Fibroblast of lung (primary cell): ENCODE data around the gene MFN2. TPM values are rescaled to one million over a fixed set of nuclear protein-coding genes. Genes with fewer than 3 reads are reported as not detected.

Experiments used
- DNase-seq, 2 donors: peaks; one replicate each; pipeline versions ENCODE4 v3.0.0 to v3.0.0-alpha.2; 2010; ENCODE audit warnings: low read depth in 2 of 2
- H2AFZ ChIP-seq: 2 replicates; pipeline ENCODE4 v1.5.1; 2012; ENCODE audit warnings: low read length, control low read depth, inconsistent platforms
- H3K27ac ChIP-seq: 2 replicates; pipeline ENCODE4 v1.5.1; 2011; ENCODE audit warnings: low read length, control low read depth; ENCODE audit not compliant: insufficient read depth
- H3K27me3 ChIP-seq: 2 replicates; pipeline ENCODE4 v1.5.1; 2011; ENCODE audit warnings: mild to moderate bottlenecking, low read length; ENCODE audit not compliant: control insufficient read depth, insufficient read depth
- H3K36me3 ChIP-seq: 2 replicates; pipeline ENCODE4 v1.5.1; 2011; ENCODE audit warnings: low read length; ENCODE audit not compliant: control insufficient read depth, insufficient read depth
- H3K4me1 ChIP-seq: 2 replicates; pipeline ENCODE4 v1.5.1; 2011; ENCODE audit warnings: low read length; ENCODE audit not compliant: control insufficient read depth, insufficient read depth; ENCODE audit errors: extremely low read depth
- H3K4me2 ChIP-seq: 2 replicates; pipeline ENCODE4 v1.5.1; 2011; ENCODE audit warnings: low read length, control low read depth; ENCODE audit not compliant: insufficient read depth; ENCODE audit errors: extremely low read depth
- H3K4me3 ChIP-seq, 4 experiments: fragments of 200-600 bp in 1 of 4; sonication (generic) in 1 of 4; replicated peaks in 1 of 4; 2 replicates each; pipeline ENCODE4 v1.5.1; 2011 to 2016; ENCODE audit warnings: low read length in 4 of 4, low read depth in 3 of 4, mild to moderate bottlenecking in 3 of 4, control low read depth in 2 of 4, inconsistent platforms in 1 of 4, mixed read lengths in 1 of 4; ENCODE audit not compliant: insufficient read depth in 1 of 4; ENCODE audit errors: control extremely low read depth in 1 of 4
- H3K79me2 ChIP-seq: 2 replicates; pipeline ENCODE4 v1.5.1; 2012; ENCODE audit warnings: mild to moderate bottlenecking, low read length, inconsistent platforms; ENCODE audit not compliant: control insufficient read depth, insufficient read depth
- H3K9ac ChIP-seq: 2 replicates; pipeline ENCODE4 v1.5.1; 2011; ENCODE audit warnings: mild to moderate bottlenecking, low read length, control low read depth; ENCODE audit not compliant: insufficient read depth
- H3K9me3 ChIP-seq: 2 replicates; pipeline ENCODE4 v1.5.1; 2012; ENCODE audit warnings: low read depth, low read length; ENCODE audit not compliant: control insufficient read depth, insufficient read depth
- H4K20me1 ChIP-seq: 2 replicates; pipeline ENCODE4 v1.5.1; 2011; ENCODE audit warnings: low read length; ENCODE audit not compliant: control insufficient read depth, insufficient read depth; ENCODE audit errors: extremely low read depth
- CTCF ChIP-seq, 2 donors: IDR thresholded peaks in 1 of 2; conservative IDR thresholded peaks in 1 of 2; 1 replicate in 1 of 2; 2 replicates in 1 of 2; pipeline ENCODE4 v1.5.1; 2011 to 2012; ENCODE audit warnings: low read length in 2 of 2, control low read depth in 1 of 2, inconsistent platforms in 1 of 2, low read depth in 1 of 2, mild to moderate bottlenecking in 1 of 2
- EZH2 ChIP-seq: IDR thresholded peaks from 2 replicates; pipeline ENCODE4 v1.5.1; 2012; ENCODE audit warnings: low read length, control low read depth, mild to moderate bottlenecking; ENCODE audit errors: missing control alignments
- polyA plus RNA-seq, 2 donors: library from polyadenylated mRNA; depleted of rRNA in 1 of 2; stranded (reverse) in 1 of 2; unstranded in 1 of 2; fragments of >200 nt; gene quantifications; 2 replicates each; pipeline ENCODE4 v1.2.1, GENCODE V29; 2011 to 2012; ENCODE audit warnings: missing spikeins in 1 of 2
- total RNA-seq: library from RNA; depleted of rRNA; stranded (reverse); fragments of >200 nt; gene quantifications from 2 replicates; pipeline ENCODE4 v1.2.1, GENCODE V29; 2014

The MFN2 gene
- total and polyA plus RNA-seq, 2 donors (not counting 1 experiment from before 2014, with no cell fraction given), result 50.6 to 52.5 TPM

DNA sequence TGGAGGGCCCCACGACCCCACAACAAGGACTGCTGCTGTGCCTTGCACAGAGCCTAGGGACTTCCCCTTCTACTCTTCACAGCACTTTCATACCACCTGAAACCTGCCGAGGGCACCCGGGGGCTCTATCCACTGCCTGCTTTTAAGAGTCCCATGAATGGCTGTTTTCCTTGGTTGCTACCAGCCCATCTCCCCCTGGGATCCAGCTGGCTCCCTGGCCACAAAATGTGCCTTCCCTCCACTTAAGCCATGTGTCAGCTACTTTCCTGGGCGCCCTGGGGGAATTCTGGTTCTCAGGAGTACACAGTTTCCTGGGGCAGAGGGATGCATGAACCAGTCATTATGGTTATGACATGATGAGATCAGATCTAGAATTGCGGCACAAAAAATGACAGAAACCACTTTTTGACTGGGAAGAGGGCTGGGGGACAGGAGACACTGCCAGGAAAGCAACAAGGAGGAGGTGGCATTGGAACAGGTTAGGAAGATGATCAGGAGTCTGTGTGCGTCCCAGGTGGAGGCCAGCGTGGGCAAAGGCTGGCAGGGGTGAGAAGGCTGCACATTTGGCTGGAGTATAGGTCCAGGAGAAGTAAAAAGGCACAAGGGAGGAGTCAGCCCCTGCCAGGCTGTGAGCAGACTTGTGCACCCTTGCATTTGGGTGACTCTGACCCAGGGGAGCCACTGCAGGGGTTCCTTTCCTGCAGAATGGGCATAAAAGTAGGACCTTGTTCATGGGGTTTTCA is 79.6 kb downstream of the MFN2 start:
- Histone ChIP-seq H3K27me3 (peaks cover 22% of the 10 kb centered on the region), H2AFZ (no peak overlapping the region), H3K79me2 (no peaks in the 10 kb centered on the region), H3K4me3 (no peak overlapping the region), H3K9ac (no peak overlapping the region), H3K4me2 (no peak overlapping the region), H3K27ac (no peak overlapping the region), H4K20me1 (no peaks in the 10 kb centered on the region), H3K9me3 (no peaks in the 10 kb centered on the region), H3K4me1 (peaks cover 2% of the 10 kb centered on the region), H3K36me3 (no peaks in the 10 kb centered on the region)
- TF ChIP-seq EZH2 (no peak), CTCF (conservative IDR thresholded peaks at IDR 0.05 in 1 of 2, IDR thresholded peaks at IDR 0.05 in 1 of 2; ENCODE audit: low read depth in 1 of 2, low read length in 2 of 2) (no peak)
- no peak for DNase-seq

- Histone ChIP-seq H3K27ac (no peak overlapping the region), H3K27me3 (peaks cover 22% of the 10 kb centered on the region), H3K4me1 (peaks cover 2% of the 10 kb centered on the region), H3K36me3 (no peaks in the 10 kb centered on the region), H4K20me1 (no peaks in the 10 kb centered on the region), H3K4me2 (no peak overlapping the region), H2AFZ (no peak overlapping the region), H3K4me3 (no peak overlapping the region), H3K9me3 (no peaks in the 10 kb centered on the region), H3K79me2 (no peaks in the 10 kb centered on the region), H3K9ac (no peak overlapping the region)
- no peak for TF ChIP-seq CTCF (conservative IDR thresholded peaks at IDR 0.05 in 1 of 2, IDR thresholded peaks at IDR 0.05 in 1 of 2; ENCODE audit: low read depth in 1 of 2, low read length in 2 of 2)
- no peak for TF ChIP-seq EZH2
- DNase-seq, result no peak
Observed at GRCh38 chr1:12060500-12060899, 80.3 kb downstream of the MFN2 start.

Other genes with a start within 250 kb of the MFN2 start
- 47.3 and 58.8 TPM in 2 replicates for gene AGTRAP, start 244.3 kb upstream of the MFN2 start, total RNA-seq
- 21.0 and 25.5 TPM in 2 replicates for gene AGTRAP, start 244.3 kb upstream of the MFN2 start, polyA plus RNA-seq
- 0.99 and 1.3 TPM in 2 replicates for gene C1orf167, start 218.3 kb upstream of the MFN2 start, total RNA-seq
- 0.28 and 0.39 TPM in 2 replicates for gene C1orf167, start 218.3 kb upstream of the MFN2 start, polyA plus RNA-seq
- 56.5 and 87.4 TPM in 2 replicates for gene MTHFR, start 174.5 kb upstream of the MFN2 start, total RNA-seq
- 13.3 and 16.3 TPM in 2 replicates for gene MTHFR, start 174.5 kb upstream of the MFN2 start, polyA plus RNA-seq
- 10.3 and 19.3 TPM in 2 replicates for gene CLCN6, start 174.3 kb upstream of the MFN2 start, total RNA-seq
- 13.8 and 15.3 TPM in 2 replicates for gene CLCN6, start 174.3 kb upstream of the MFN2 start, polyA plus RNA-seq
- not detected in 2 replicates for gene NPPA, start 132.7 kb upstream of the MFN2 start, total RNA-seq
- gene NPPA, start 132.7 kb upstream of the MFN2 start, polyA plus RNA-seq, result not detected in 2 replicates
- not detected in 2 replicates for gene NPPB, start 121.5 kb upstream of the MFN2 start, total RNA-seq
- not detected in 2 replicates for gene NPPB, start 121.5 kb upstream of the MFN2 start, polyA plus RNA-seq
- 38.8 and 39.3 TPM in 2 replicates for gene KIAA2013, start 54.0 kb upstream of the MFN2 start, total RNA-seq
- gene KIAA2013, start 54.0 kb upstream of the MFN2 start, polyA plus RNA-seq, result 31.7 and 35.3 TPM in 2 replicates
- gene PLOD1, start 45.7 kb upstream of the MFN2 start, total RNA-seq, result 137 and 210 TPM in 2 replicates
- gene PLOD1, start 45.7 kb upstream of the MFN2 start, polyA plus RNA-seq, result 162 and 278 TPM in 2 replicates
- gene MIIP, start 39.1 kb downstream of the MFN2 start, total RNA-seq, result 27.1 and 28.8 TPM in 2 replicates
- gene MIIP, start 39.1 kb downstream of the MFN2 start, polyA plus RNA-seq, result 5.2 and 7.1 TPM in 2 replicates
- 0.26 TPM in 1 of 2 replicates, not detected in the other for gene TNFRSF8, start 82.9 kb downstream of the MFN2 start, total RNA-seq
- gene TNFRSF8, start 82.9 kb downstream of the MFN2 start, polyA plus RNA-seq, result 0.05 and 0.15 TPM in 2 replicates
- 23.9 and 24.8 TPM in 2 replicates for gene TNFRSF1B, start 186.5 kb downstream of the MFN2 start, total RNA-seq
- 14.8 and 27.5 TPM in 2 replicates for gene TNFRSF1B, start 186.5 kb downstream of the MFN2 start, polyA plus RNA-seq
- gene VPS13D, start 249.6 kb downstream of the MFN2 start, total RNA-seq, result 30.6 and 40.0 TPM in 2 replicates
- gene VPS13D, start 249.6 kb downstream of the MFN2 start, polyA plus RNA-seq, result 14.6 and 14.8 TPM in 2 replicates